MCF 10A (cell line): Measurements from ENCODE around the gene MGAT4B. TPM values are rescaled to one million over a fixed set of nuclear protein-coding genes. Genes with fewer than 3 reads are reported as not detected.

Experiments
- BruUV-seq: library from RNA; stranded (reverse); fragments of 400-500 nt; replicated peaks from 2 replicates; lab custom pipeline; 2021; lab: Mats Ljungman, UMichigan
- CTCF ChIA-PET: fragments of 300-600 bp; sonication (Branson Sonifier 250); formaldehyde crosslinking; extraction: SDS; loops from one replicate; lab custom pipeline; 2021; ENCODE audit warnings: antibody characterized with exemption, inconsistent platforms; lab: Yijun Ruan, JAX
- POLR2A ChIA-PET: fragments of 300-600, 350-650 bp; sonication (Branson Sonifier 250); formaldehyde crosslinking; extraction: SDS; loops from one replicate; lab custom pipeline; 2020; ENCODE audit warnings: antibody characterized with exemption, inconsistent platforms; lab: Yijun Ruan, JAX
- DNase-seq: peaks from one replicate; pipeline ENCODE4 v3.0.0-alpha.2; 2018; ENCODE audit not compliant: unreplicated experiment
- H3K27ac Mint-ChIP-seq: one replicate; pipeline ENCODE4 v1.8.0; 2022; ENCODE audit warnings: mild to moderate bottlenecking, low read depth, mixed read lengths; ENCODE audit not compliant: unreplicated experiment
- H3K27me3 Mint-ChIP-seq: one replicate; pipeline ENCODE4 v1.8.0; 2022; ENCODE audit warnings: mixed read lengths; ENCODE audit not compliant: insufficient read depth, unreplicated experiment
- H3K36me3 Mint-ChIP-seq: one replicate; pipeline ENCODE4 v1.8.0; 2022; ENCODE audit warnings: mild to moderate bottlenecking, moderate library complexity, mixed read lengths; ENCODE audit not compliant: insufficient read depth, unreplicated experiment
- H3K4me1 Mint-ChIP-seq: one replicate; pipeline ENCODE4 v1.8.0; 2022; ENCODE audit warnings: mixed read lengths; ENCODE audit not compliant: insufficient read depth, unreplicated experiment
- H3K4me3 Mint-ChIP-seq: one replicate; pipeline ENCODE4 v1.8.0; 2022; ENCODE audit warnings: mild to moderate bottlenecking, moderate library complexity, mixed read lengths; ENCODE audit not compliant: unreplicated experiment
- H3K9me3 Mint-ChIP-seq: one replicate; pipeline ENCODE4 v1.8.0; 2022; ENCODE audit warnings: mixed read lengths; ENCODE audit not compliant: unreplicated experiment
- CTCF ChIP-seq: fragments of 200-600 bp; IDR thresholded peaks from one replicate; pipeline ENCODE4 v1.8.0; 2022; ENCODE audit warnings: antibody characterized with exemption, mild to moderate bottlenecking; ENCODE audit not compliant: unreplicated experiment
- intact Hi-C: fragments of 100-400 bp; cut with micrococcal nuclease; formaldehyde crosslinking; loops from 2 replicates; pipeline ENCODE4 v1.14.1; 2022
- total RNA-seq: library from RNA; stranded (reverse); gene quantifications from 2 replicates; pipeline ENCODE4 v1.2.3, GENCODE V29; 2022

Gene MGAT4B
- total RNA-seq, 1 experiment from 2014 or later = 153 TPM

GRCh38 chr5:179833709-179834070, 27.0 kb upstream of the MGAT4B start:
- no TSS peak for BruUV-seq
- peaks cover 9% of the 10 kb centered on the region for H3K4me1 Mint-ChIP-seq
- DNase-seq = no peak
- no peak overlapping the region for H3K4me3 Mint-ChIP-seq
- peaks cover 99% of the 10 kb centered on the region for H3K36me3 Mint-ChIP-seq
- H3K27ac Mint-ChIP-seq = no peak overlapping the region
- ChIA-PET POLR2A (interaction anchor here (0.9 to 1.7 kb wide), 5 partner anchors 12 to 101 kb away, joined by 3 to 8 read pairs (median 3); partner anchors contain the start of gene SQSTM1), CTCF (interaction anchor here (0.6 to 2.5 kb wide), 2 partner anchors 11 to 28 kb away, joined by 3 to 9 read pairs; no protein-coding TSS in a partner anchor)
- H3K27me3 Mint-ChIP-seq = no peaks in the 10 kb centered on the region
- intact Hi-C loops = no loop called here
- TF ChIP-seq CTCF = no peak
- H3K9me3 Mint-ChIP-seq = no peaks in the 10 kb centered on the region

GRCh38 chr5:179833056-179833708, 26.5 kb upstream of the MGAT4B start:
- Mint-ChIP-seq H3K27ac (no peak overlapping the region), H3K4me1 (peaks cover 9% of the 10 kb centered on the region), H3K36me3 (peaks cover 99% of the 10 kb centered on the region), H3K27me3 (no peaks in the 10 kb centered on the region), H3K9me3 (no peaks in the 10 kb centered on the region), H3K4me3 (no peak overlapping the region)
- no peak for DNase-seq
- TF ChIP-seq CTCF = no peak
- no TSS peak for BruUV-seq
- intact Hi-C loops = no loop called here
- POLR2A ChIA-PET = interaction anchor here (0.5 to 1.7 kb wide), 7 partner anchors 9 to 130 kb away, joined by 3 to 8 read pairs (median 3); partner anchors contain the start of gene SQSTM1
- CTCF ChIA-PET = interaction anchor here (0.7 to 2.5 kb wide), 3 partner anchors 10 to 129 kb away, joined by 3 to 9 read pairs (median 4); no protein-coding TSS in a partner anchor

GRCh38 chr5:179832039-179832745, 25.5 kb upstream of the MGAT4B start:
- Mint-ChIP-seq H3K4me1 (peaks cover 9% of the 10 kb centered on the region), H3K27me3 (no peaks in the 10 kb centered on the region), H3K4me3 (no peak overlapping the region), H3K27ac (no peak overlapping the region), H3K36me3 (peaks cover 99% of the 10 kb centered on the region), H3K9me3 (no peaks in the 10 kb centered on the region)
- ChIA-PET CTCF (interaction anchor here (0.7 to 2.5 kb wide), 3 partner anchors 9 to 128 kb away, joined by 3 to 9 read pairs (median 4); no protein-coding TSS in a partner anchor), POLR2A (interaction anchor here (0.6 to 3.8 kb wide), 5 partner anchors 10 to 12 kb away, joined by 3 to 14 read pairs (median 8); partner anchors contain the start of gene SQSTM1)
- no TSS peak for BruUV-seq
- no peak for TF ChIP-seq CTCF
- DNase-seq = no peak
- intact Hi-C loops = no loop called here
